ENCODE results near the gene TRIM36. TPM values are rescaled to one million over a fixed set of nuclear protein-coding genes. Genes with fewer than 3 reads are reported as not detected.

The TRIM36 gene, protein sequence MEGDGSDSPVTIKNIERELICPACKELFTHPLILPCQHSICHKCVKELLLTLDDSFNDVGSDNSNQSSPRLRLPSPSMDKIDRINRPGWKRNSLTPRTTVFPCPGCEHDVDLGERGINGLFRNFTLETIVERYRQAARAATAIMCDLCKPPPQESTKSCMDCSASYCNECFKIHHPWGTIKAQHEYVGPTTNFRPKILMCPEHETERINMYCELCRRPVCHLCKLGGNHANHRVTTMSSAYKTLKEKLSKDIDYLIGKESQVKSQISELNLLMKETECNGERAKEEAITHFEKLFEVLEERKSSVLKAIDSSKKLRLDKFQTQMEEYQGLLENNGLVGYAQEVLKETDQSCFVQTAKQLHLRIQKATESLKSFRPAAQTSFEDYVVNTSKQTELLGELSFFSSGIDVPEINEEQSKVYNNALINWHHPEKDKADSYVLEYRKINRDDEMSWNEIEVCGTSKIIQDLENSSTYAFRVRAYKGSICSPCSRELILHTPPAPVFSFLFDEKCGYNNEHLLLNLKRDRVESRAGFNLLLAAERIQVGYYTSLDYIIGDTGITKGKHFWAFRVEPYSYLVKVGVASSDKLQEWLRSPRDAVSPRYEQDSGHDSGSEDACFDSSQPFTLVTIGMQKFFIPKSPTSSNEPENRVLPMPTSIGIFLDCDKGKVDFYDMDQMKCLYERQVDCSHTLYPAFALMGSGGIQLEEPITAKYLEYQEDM
- polyA plus RNA-seq (ENCODE audit: insufficient read length in 10 of 10) = 1 to 10 TPM; 1.6 to 3.3 (median 2.8) TPM
- long read RNA-seq, donor 1 = 0 reads
- long read RNA-seq, donor 2 = 0 reads
- long read RNA-seq, donor 3 = 0 reads
- long read RNA-seq, donor 4 = 0 reads
- long read RNA-seq, donor 5 = 0 reads
- long read RNA-seq, donor 6 = 0 reads
- long read RNA-seq, donor 7 = 0 reads
- long read RNA-seq, donor 8 = 0 reads
- long read RNA-seq, donor 9, partial matches to known transcripts = 0 of 1 reads
- long read RNA-seq, donor 9, other reads (novel, unspliced or antisense) = 0 of 1 reads

GRCh38 chr5:115169487-115170133 lies at the start of gene TRIM36:
Gene TRIM36 (minus strand): TSS chr5:115169908. CDS start chr5:115169634, 274 bp downstream.
- DNase-seq = peak; percentile 79 to 92 (median 85)

GRCh38 chr5:115214541-115214940 lies 44.8 kb upstream of the TRIM36 start:
- DNase-seq = no peak

DNA sequence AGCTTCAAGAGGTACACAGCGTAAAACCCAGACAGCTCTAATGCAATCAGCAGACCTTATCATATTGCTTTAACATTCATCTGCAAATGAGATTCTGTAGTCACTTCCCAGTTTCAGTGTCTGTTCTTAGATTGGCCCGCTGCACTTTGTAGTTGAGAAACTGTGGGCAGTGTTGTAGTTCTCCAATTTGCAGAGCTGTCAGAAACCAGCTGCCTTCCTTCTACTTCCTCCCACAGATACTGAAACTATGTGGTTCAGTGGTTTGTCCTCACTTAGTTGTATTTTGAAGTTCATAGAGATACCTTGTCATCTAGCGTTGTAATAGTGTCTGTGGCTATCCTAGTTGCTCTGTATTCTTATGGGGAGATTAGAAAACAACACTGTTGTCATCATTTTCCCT lies 39.6 kb upstream of the TRIM36 start:
- peak; percentile 4 to 25 (median 15) for DNase-seq

- no peak for DNase-seq
Measured at GRCh38 chr5:115202952-115203351, 33.2 kb upstream of the TRIM36 start.

DNA sequence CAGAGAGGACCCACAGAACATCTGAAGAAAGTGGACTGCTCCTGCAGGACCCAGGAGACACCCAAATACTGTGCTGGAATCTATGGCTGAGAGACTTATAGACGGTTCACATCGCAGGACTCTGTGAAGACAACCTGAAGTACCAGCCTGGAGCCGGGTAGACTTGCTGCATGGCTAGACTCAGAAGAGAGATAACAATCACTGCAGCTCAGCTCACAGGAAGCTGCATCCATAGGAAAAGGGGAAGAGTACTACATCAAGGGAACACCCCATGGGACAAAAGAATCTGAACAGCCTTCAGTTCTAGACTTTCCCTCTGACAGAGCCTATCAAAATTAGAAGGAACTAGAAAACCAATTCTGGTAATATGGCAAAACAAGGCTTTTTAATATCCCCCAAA lies 26.5 kb upstream of the TRIM36 start:
- DNase-seq = no peak

DNA sequence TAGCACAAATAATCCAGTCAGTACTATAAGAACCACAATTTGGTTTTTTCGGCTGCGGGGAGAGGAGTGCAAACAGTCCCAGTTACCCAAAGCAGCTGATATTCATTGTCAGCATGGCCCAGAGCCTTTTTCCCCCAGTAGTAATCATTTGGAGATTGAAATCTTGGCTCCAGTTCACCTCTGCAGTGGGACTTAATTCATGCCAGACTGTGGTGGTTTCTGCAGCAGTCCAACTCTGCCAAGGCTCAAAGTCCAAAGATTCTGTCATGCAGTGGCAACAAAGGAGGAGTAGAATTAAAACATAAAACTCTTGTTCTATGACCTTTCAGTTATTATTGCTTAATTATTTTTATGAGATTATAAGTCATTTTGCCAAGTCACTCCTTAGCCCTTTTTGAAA lies 25.0 kb upstream of the TRIM36 start:
- DNase-seq = no peak

DNA sequence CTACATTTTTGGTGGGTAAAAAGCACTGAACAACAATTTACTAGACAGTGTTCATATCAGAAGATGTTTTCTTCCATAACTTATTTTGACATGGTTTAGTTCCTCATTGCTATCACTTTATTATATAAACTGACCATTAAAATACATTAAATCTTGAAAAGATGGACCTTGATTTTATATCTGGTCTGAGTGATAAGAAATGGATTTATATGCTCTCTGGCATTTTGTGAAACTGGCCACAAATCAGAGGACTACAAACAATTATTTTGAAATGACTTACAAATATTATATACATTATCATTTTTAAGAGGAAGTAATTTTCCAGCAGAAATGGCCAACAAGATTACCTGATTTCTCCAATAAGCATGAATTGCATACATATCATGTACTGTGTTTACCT lies 23.6 kb upstream of the TRIM36 start:
- DNase-seq = no peak

DNA sequence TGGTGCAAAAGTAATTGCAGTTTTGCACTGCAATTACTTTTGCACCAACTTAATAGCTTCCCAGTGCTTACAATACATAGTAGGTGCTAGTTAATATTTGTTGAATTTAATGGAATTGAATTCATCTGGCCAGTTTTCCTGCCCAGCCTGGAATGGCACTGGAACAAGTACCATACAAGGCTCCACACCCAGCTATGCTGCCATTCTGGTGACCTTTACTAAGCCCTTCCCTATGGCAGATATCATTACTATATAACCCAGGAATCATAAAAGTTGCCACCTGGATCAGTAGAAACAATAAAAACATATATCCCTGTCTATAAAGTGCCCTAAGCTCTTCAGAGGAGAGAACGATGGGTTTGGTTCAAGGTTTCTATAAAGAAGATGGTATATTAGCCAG lies 22.4 kb upstream of the TRIM36 start:
- no peak for DNase-seq

DNA sequence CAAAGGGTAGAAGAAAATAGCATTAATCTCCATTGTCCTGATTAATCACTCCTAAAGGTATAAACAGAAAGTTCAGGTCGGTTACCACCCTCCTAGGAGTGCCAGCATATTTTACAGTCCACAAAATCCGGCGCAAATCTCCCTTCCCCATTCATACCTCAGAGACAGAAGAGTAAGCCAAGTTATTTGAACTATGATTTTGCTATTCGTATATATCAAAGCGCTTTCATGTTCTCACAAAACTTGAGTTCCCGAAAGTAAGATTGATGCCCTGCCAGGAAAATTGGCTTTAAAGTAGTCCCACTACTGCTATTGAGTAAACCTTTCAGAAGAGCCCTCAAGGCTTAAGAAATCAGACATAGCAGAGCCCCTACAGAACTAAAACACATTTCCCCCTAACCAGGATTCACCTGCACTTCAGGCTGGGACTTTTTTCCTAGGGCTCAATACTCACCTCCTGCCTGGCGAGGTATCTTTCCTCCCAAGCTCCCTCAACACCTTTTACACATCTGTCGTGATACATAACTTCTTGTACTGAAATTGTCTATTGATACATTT lies 21.8 kb upstream of the TRIM36 start:
- DNase-seq = no peak

- no peak for DNase-seq
Measured at GRCh38 chr5:115190388-115190787, 20.7 kb upstream of the TRIM36 start.

DNA sequence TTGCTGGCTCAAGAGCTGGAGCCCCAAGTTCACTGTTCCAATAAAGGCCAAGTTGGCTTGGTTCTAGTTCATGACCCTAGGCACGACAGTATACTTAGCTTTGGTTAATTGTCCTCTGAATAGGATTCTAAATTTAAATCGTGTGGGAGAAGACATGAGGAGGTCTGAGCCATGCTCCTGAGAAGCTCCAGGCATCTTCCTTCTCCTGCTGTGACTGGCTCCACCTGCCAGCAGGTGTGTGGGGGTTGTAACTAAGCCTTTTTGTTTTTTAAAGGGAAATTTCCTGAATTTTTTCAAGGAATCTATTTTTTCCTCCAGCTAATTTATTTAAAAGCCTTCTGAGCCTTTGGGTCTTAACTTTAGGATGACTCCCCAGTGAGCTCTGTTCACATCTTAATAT lies 20.2 kb upstream of the TRIM36 start:
- no peak for DNase-seq

DNA sequence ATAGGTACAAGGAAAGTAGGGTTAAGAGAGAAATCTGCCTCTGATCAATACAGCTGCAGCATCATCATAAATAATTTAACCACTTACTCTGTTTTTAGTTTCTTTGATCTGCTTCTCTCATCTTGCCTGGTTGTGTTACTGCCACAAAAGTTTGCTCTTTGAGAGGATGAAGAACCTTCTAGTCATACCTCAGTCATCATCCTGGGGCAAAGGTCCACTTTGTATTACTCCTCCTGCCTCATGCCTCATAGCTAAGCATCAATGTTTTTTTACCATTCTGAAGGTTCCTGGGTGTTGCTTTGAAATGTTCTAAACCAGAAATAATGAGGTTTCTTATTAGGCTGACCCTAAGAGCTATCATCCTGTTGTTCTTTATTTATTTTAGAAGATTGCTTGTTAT lies 17.1 kb upstream of the TRIM36 start:
- DNase-seq = no peak

DNA sequence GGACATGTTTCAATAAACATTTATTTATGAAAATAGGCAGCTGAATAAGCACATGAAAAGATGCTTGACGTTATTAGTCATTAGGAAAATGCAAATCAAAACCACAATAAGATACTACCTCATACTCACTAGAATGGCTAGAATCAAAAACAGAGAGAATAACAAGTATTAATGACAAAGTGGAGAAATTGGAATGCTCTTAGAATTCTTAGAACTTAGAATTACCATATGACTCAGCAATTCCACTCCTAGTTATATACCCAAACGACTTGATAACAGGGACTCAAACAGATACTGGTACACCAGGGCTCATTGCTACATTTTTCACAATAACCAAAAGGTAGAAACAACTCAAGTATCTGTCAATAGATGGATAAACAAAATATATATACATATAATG lies 15.1 kb upstream of the TRIM36 start:
- no peak for DNase-seq

- no peak for DNase-seq
Measured at GRCh38 chr5:115181757-115182156, 12.0 kb upstream of the TRIM36 start.

DNA sequence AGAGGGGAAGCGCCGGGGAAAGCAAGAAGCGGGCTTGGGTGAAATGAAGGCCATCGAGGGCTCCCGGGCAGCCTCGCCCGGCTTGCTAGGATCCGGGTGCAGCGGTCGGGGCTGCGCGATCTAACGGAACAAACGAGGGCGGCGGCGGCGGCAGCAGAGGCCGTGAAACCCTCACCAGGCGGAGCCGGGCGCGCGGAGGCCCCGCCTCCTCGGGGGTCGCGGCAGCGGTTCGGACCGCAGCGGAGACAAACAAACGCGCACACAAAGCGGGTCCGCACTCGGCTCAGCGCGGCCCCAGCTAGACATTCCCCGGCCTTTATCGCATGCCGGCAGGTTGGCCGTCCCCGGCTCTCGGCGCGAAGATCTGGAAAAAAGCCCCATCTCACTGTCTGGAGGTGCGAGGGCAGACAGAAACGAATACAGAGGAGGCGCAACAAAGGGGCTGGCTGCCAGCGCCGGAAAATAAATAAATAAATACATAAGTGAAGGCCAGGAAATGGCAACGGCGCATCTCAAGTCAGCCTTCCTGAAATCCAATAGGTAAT lies 10.5 kb upstream of the TRIM36 start:
- DNase-seq = peak in 1 of 3 donors; percentile 72

GRCh38 chr5:115179394-115180164 lies 9.9 kb upstream of the TRIM36 start:
- peak in 1 of 3 donors; percentile 73 for DNase-seq

DNA sequence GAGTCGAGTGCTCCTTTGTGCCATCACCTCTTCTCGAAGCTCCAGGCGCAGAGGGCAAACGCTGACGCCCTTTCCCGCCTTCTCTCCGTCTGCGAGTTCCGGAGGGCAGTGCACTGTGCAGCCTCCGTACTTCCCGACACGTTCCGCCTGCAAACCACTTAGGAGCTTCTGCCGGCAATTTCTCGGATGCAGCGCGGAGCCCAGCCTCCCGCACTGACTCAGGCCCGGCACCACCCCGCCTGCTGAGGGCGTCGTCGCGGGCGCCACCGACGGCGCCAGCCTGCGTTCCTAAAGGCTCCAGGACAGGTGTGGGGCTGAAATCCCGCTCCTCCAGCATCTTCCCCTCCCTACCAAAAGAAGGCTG lies 9.3 kb upstream of the TRIM36 start:
- DNase-seq = no peak

- DNase-seq = no peak
Measured at GRCh38 chr5:115170929-115171510, 1.3 kb upstream of the TRIM36 start.

GRCh38 chr5:115170134-115170928 lies 623 bp upstream of the TRIM36 start:
- DNase-seq = peak in 1 of 3 donors; percentile 30

Data from muscle of back (tissue), 13 donors.